Medulla oblongata (tissue), 1 donor: ENCODE results near the gene MYOD1.

Experiments
- DNase-seq: peaks from one replicate; pipeline ENCODE4 v3.0.0-alpha.2; 2015; ENCODE audit errors: extremely low spot score

The MYOD1 gene

GRCh38 chr11:17771415-17771814, 52.0 kb downstream of the MYOD1 start:
- DNase-seq = no peak
